Measurements from ENCODE around the gene PDE4D.
A peak's percentile ranks its signal among the peaks of the same experiment; 100 is the strongest.

Gene PDE4D

DNA sequence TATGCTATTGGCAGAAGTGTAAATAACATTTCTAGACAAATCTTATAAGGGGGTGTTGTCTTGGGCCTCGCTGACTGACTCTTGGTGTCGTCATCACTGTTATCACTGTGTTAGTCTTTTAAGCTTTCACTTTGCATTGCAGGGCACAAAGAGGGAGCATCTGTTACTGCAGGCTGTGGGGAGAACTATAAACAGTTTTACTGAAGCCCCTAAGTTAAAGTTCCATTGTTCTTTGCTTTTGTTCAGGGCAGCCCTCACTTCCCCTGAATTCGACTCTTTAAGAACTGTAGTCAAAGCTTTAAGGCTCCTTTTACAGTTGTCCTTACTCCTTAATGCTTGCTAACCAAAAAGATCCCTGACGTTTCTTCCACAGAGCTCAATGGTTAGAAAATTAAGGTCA is 705.7 kb downstream of the PDE4D start:
- TF ChIP-seq, protein P1, sequence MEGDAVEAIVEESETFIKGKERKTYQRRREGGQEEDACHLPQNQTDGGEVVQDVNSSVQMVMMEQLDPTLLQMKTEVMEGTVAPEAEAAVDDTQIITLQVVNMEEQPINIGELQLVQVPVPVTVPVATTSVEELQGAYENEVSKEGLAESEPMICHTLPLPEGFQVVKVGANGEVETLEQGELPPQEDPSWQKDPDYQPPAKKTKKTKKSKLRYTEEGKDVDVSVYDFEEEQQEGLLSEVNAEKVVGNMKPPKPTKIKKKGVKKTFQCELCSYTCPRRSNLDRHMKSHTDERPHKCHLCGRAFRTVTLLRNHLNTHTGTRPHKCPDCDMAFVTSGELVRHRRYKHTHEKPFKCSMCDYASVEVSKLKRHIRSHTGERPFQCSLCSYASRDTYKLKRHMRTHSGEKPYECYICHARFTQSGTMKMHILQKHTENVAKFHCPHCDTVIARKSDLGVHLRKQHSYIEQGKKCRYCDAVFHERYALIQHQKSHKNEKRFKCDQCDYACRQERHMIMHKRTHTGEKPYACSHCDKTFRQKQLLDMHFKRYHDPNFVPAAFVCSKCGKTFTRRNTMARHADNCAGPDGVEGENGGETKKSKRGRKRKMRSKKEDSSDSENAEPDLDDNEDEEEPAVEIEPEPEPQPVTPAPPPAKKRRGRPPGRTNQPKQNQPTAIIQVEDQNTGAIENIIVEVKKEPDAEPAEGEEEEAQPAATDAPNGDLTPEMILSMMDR (IDR thresholded peaks at IDR 0.05; ENCODE audit: insufficient read depth, low read length, poor library complexity, severe bottlenecking), result no peak
- no peaks in the 10 kb centered on the region for H3K36me3 ChIP-seq (ENCODE audit: control insufficient read depth, insufficient read depth, low read length)
- H3K27me3 ChIP-seq (replicated peaks; ENCODE audit: control insufficient read depth, insufficient read depth, low read length), result no peaks in the 10 kb centered on the region; the same call in 1 of the 2 replicates
- DNase-seq (ENCODE audit: extremely low read depth, insufficient read length), result no peak
- no peak overlapping the region for H3K4me3 ChIP-seq (replicated peaks; ENCODE audit: low read depth, low read length)

DNA sequence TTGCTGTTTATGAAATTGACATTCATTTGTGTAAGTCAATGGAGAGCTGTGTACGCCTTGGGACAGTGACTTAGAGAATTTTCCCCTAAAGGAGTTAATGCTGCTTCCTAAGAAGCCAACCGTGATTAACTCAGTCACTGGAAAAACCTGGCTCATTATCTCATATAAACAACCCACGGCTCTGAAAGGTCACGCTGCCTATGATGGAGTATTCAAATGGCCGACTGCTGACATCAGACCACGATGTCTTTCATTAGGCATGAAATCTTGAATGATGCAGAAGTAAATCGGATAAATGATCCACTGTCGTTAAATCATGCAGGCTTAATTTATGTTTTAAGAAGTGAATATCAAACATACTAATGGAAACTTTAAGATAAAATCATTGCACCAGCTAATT is 706.9 kb downstream of the PDE4D start:
- no peak for DNase-seq (ENCODE audit: extremely low read depth, insufficient read length)
- H3K36me3 ChIP-seq (ENCODE audit: control insufficient read depth, insufficient read depth, low read length), result no peaks in the 10 kb centered on the region
- TF ChIP-seq, protein P1 (IDR thresholded peaks at IDR 0.05; ENCODE audit: insufficient read depth, low read length, poor library complexity, severe bottlenecking), result no peak
- no peak overlapping the region for H3K4me3 ChIP-seq (replicated peaks; ENCODE audit: low read depth, low read length)
- H3K27me3 ChIP-seq (replicated peaks; ENCODE audit: control insufficient read depth, insufficient read depth, low read length), result no peaks in the 10 kb centered on the region; the same call in 1 of the 2 replicates

DNA sequence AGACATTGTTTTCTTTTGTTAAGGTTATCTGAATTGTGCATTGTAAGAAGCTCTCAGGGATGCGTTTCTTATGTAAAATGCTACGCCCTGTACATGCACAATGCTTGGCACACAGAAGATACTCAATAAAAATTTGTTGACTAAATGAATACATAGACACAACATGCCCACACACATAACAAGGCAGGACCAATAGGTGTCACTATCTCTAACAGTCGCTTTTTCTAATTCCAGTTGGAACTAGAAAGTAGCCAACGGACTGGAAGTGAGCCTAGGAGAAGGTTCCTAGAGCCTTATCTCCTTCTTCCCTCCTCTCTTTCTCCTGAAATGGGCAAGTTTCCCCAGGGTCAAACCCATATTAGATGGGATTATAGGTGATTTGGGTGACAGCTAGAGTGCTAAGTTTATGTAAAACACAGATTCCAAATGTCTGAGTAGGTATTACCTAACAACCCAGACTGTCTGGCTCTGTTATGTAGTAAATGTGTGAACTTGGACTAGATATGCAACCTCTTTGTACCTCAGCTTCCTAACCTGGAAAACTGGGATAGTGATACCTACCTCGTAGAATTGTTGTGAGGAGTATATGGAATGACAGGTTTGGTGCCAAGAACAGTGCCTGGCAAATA is 707.7 kb downstream of the PDE4D start:
- DNase-seq (ENCODE audit: extremely low read depth, insufficient read length), result no peak
- H3K4me3 ChIP-seq (replicated peaks; ENCODE audit: low read depth, low read length), result no peak overlapping the region
- no peaks in the 10 kb centered on the region for H3K36me3 ChIP-seq (ENCODE audit: control insufficient read depth, insufficient read depth, low read length)
- TF ChIP-seq, protein P1 (IDR thresholded peaks at IDR 0.05; ENCODE audit: insufficient read depth, low read length, poor library complexity, severe bottlenecking), result peak; percentile 27
- H3K27me3 ChIP-seq (replicated peaks; ENCODE audit: control insufficient read depth, insufficient read depth, low read length), result no peaks in the 10 kb centered on the region; the same call in 1 of the 2 replicates

DNA sequence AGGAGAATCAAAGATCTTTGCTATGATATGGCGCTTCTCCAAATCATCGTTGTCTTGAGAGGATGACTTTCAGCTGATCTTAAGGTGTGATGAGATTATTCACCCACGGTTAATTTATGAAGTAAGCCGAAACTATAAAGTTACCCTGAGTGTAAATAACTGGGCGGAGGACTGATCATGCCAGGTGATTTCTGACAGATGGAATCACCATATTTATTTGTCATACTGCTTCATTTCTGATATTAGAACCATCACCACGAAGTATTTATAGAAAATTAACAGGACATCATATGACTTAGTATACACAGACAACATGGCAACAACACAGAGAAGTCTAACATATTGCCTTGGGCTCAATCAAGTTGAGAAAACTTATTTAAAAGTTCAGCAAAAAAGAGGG is 708.8 kb downstream of the PDE4D start:
- TF ChIP-seq, protein P1 (IDR thresholded peaks at IDR 0.05; ENCODE audit: insufficient read depth, low read length, poor library complexity, severe bottlenecking), result no peak
- no peaks in the 10 kb centered on the region for H3K36me3 ChIP-seq (ENCODE audit: control insufficient read depth, insufficient read depth, low read length)

DNA sequence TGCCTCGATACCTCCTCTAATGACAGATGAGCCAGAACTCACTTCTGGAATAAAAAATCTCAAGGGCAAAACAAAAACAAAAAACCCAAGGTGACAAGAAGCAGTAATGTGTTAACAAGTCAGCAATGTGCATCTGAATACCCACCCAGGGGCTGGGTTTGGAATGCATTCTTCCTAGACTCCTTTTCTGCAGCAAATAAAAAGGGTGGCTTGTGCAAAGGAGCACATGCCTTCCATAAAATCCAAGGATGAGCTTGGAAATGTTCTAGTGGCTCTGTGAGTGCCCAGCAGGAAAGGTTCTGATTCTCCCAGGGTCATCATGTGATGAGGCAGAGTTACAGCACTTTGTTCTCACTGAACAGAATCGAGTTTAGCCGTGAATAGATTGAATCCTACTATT is 710.8 kb downstream of the PDE4D start:
- H3K36me3 ChIP-seq (ENCODE audit: control insufficient read depth, insufficient read depth, low read length), result no peaks in the 10 kb centered on the region
- DNase-seq (ENCODE audit: extremely low read depth, insufficient read length), result no peak
- H3K4me3 ChIP-seq (replicated peaks; ENCODE audit: low read depth, low read length), result no peak overlapping the region
- TF ChIP-seq, protein P1 (IDR thresholded peaks at IDR 0.05; ENCODE audit: insufficient read depth, low read length, poor library complexity, severe bottlenecking), result no peak
- no peaks in the 10 kb centered on the region for H3K27me3 ChIP-seq (replicated peaks; ENCODE audit: control insufficient read depth, insufficient read depth, low read length)

More for the DNA sequence above, 708.8 kb downstream of the PDE4D start:
- no peak for DNase-seq (ENCODE audit: extremely low read depth, insufficient read length)
- Histone ChIP-seq H3K4me3 (replicated peaks; ENCODE audit: low read depth, low read length) (no peak overlapping the region), H3K27me3 (replicated peaks; ENCODE audit: control insufficient read depth, insufficient read depth, low read length) (no peaks in the 10 kb centered on the region; the same call in 1 of the 2 replicates)

DNA sequence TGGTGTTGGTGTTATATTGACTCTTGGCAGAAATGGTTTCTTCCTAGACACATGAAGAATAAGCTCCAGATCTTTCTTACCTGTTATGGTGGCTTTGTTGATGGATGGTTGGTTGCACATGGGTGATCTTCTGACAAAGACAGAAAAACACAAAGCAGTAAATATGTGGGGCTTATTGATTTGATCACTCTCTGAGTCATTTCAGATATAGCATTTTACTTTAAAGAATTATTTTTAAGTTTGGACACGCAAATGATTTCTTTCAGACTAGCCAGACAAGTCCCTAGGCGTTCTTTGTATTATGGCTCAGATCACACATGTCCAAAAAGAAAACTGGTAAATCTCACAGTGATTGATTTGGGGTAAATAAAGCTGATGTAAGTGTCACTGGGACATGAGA is 713.0 kb downstream of the PDE4D start:
- DNase-seq (ENCODE audit: extremely low read depth, insufficient read length), result peak; percentile 66
- no peaks in the 10 kb centered on the region for H3K36me3 ChIP-seq (ENCODE audit: control insufficient read depth, insufficient read depth, low read length)
- no peaks in the 10 kb centered on the region for H3K27me3 ChIP-seq (replicated peaks; ENCODE audit: control insufficient read depth, insufficient read depth, low read length)
- no peak overlapping the region for H3K4me3 ChIP-seq (replicated peaks; ENCODE audit: low read depth, low read length)
- TF ChIP-seq, protein P1 (IDR thresholded peaks at IDR 0.05; ENCODE audit: insufficient read depth, low read length, poor library complexity, severe bottlenecking), result no peak
